ENCODE measurements around the gene SNX24.
"Not testable (repeated sequence)": the region's sequence is repeated elsewhere in the genome, so short reads cannot be mapped to it uniquely, and the experiment has no call there.

SNX24 gene

GRCh38 chr5:122924203-122924602, 78.8 kb downstream of the SNX24 start:
- DNase-seq: no peak

- no peak for DNase-seq
Measured at GRCh38 chr5:122924719-122925395, 79.4 kb downstream of the SNX24 start.

DNA sequence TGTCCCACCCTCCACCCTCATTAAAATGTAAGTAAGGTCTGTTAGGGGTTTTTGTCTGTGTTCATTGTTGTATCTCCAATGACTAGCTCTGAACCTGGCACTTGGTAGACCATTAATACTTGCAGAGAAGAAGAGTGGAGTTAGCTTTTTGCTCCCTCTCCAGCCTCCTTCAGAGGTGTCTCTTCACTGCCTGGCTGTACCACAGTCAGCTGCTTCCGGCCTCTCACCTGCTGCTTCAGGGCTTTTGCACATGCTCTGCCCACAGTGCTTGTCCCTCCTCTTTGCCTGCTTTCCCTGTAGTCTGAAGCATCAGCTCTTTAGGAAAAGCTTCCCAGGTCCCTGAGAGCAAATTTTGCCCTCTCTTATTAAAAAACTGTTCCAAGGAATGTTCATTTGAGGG, 83.6 kb downstream of the SNX24 start:
- no peak for DNase-seq

- DNase-seq: no peak
Measured at GRCh38 chr5:122929980-122930379, 84.6 kb downstream of the SNX24 start.

DNA sequence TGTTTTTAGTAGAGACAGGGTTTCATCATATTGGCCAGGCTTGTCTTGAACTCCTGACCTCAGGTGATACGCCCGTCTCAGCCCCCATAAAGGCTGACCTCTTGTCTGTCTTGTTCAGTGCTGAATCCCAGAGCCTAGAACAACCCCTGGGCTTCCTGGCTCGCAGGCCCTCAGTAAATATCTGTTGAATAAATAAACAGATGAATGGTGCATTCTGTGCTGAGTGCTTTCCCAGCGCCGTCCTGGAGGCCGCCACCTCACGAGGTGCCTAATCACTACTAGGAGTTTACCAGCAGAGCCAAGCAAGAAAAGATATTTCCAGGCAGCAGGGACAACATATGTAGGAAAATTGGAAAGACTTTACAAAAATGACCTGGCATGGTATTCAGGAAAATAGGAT, 88.5 kb downstream of the SNX24 start:
- DNase-seq: no peak

GRCh38 chr5:122936088-122936487, 90.7 kb downstream of the SNX24 start:
- DNase-seq: no peak

DNA sequence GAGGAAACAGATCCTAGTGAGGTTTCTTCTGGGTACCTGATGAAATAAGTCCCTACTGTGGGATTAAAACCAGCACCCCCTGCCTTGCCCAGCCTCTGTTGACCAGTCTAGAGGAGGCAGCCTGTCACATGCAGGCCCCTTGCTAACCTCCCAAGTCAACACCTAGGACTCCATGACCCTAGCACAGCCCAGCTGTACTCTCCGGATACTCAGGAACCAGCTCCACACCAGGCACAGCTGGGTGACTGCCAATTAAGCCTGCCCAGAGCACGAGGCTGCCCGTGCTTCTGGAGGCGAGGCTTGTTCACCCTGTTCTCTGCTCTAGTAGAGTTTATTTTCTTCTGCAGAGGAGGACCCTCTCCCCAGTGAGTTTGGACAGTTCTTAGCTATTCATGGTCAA, 92.5 kb downstream of the SNX24 start:
- no peak for DNase-seq

- no peak for DNase-seq
Measured at GRCh38 chr5:122940890-122941289, 95.5 kb downstream of the SNX24 start.

- no peak for DNase-seq
Measured at GRCh38 chr5:122941737-122942136, 96.3 kb downstream of the SNX24 start.

DNA sequence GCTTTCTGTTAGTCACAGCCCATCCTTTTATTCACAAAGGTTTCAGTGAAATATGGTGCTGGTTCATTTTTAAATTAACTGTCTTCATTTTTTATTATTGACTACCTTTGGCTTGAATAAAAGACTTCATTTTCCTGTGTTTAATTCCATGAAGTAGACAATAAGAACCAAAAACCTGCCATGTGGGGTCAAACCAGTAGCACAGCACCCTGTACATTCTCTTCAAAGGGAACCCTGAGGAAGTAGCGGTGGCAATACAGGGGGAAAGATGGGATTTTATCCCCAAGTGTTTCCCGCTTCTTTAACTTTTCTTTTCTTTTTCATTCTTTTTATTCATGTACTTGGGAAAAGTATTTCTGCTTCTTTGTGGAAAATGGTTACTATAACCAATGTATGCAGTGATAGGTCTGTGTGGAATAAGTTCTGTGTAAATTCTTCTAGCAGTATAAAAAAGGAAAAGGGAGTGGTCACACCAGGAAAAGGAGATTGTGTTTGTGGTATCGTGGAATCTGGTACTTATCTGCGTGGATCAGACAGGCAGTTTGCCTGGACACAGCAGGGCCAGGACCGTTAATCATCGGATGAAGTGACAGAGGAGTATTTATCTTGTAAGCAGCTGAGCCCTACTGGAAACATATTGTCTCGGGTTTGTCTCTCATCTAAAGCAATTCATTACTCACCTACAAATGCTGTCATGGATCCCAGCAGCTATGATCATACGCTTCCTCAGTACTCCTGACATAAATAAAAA, 96.9 kb downstream of the SNX24 start:
- no peak for DNase-seq

DNA sequence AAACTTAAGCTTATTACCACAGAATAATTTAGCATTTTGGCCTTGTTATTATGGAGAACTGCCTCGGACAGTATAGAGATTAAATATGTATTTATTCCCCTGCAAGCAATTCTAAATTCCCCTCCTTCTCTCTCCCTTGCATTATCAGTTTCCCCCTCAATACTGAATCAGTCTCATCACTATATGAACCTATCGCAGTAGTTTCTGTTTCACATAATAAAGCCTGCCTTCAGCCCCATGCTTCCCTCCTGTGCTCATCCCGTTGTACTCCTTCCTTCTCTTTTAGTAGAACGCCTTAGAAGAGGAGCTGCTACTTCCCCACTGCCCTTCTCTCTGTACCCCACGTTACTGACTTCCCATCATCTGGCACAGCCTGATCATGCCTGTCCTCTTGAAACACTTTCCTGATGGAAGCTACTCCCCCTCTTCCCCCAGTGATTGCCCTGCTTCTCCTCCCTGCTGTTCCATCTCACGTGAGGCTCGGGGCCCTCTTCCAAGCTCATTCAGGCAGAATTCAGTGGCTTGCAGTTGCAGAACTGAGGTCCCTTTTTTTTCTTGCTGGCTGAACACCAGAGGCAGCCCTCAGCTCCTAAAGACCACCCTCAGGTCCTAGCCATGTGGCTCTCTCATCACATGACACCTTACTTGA, 97.8 kb downstream of the SNX24 start:
- DNase-seq: no peak

- DNase-seq: no peak
Measured at GRCh38 chr5:122944051-122944450, 98.6 kb downstream of the SNX24 start.

- DNase-seq: no peak
Measured at GRCh38 chr5:122947372-122947771, 102.0 kb downstream of the SNX24 start.

DNA sequence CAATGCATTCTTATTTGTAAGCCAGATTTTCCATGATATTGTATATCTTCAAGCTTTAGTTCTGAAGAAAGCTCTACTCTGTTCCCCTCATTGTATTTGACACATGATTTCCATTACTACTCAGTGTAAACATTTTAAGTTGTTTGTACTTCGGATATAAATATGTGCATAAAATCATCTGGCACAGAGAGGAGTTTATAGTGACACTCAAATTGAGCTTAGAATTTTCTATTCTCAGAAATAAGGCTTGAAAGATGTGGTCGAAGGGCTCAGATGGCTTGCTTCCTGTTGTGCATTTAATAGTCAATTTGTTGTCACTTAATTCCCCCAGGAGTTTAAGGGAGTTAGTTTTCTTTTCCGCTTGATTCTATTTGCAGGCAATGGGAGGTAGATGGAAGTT, 102.4 kb downstream of the SNX24 start:
- DNase-seq: no peak

DNA sequence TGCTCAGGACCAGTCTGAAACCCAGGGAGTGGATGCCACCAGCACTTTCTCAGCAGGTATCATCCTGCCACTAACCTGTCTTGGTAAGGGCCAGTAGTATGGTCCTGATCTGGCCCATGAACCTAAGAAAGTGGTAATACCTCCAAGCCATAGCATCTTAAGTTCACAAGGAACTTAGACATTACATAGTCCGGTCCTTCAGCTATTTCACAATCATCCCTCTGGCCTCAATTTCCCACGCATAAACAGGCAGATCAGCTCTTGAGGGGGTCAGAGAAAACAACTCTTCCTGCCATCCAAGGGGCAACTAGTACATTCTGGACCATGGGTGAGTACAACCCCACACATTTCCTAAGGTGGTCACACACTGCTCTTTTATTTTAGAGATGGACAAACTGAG, 102.9 kb downstream of the SNX24 start:
- no peak for DNase-seq

- DNase-seq: no peak
Measured at GRCh38 chr5:122951658-122952057, 106.2 kb downstream of the SNX24 start.

GRCh38 chr5:122954719-122955118, 109.3 kb downstream of the SNX24 start:
- no peak for DNase-seq

- no peak for DNase-seq
Measured at GRCh38 chr5:122957457-122957856, 112.0 kb downstream of the SNX24 start.

GRCh38 chr5:122959740-122960445, 114.5 kb downstream of the SNX24 start:
- DNase-seq: no peak

- DNase-seq: no peak
Measured at GRCh38 chr5:122963305-122963704, 117.9 kb downstream of the SNX24 start.

GRCh38 chr5:122965111-122965510, 119.7 kb downstream of the SNX24 start:
- DNase-seq: no peak

DNA sequence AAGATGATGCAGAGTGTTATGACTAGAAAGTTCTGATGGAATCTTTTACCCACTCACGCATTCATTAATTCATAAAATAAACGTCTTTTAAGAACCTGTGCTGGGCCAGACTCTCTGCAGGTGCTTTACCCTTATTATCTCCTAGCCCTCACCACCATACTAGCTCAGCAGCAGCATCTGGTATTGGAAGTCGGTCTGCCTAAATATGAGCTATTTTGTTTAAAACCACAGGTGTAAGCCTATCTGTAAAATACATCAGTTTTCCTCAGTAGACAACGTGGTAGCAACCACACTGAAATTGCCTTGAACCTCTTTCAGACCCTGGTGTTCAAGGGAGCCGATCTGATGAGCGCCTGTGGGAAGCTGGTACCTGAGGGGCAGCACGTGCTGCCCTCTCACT, 121.7 kb downstream of the SNX24 start:
- no peak for DNase-seq

DNA sequence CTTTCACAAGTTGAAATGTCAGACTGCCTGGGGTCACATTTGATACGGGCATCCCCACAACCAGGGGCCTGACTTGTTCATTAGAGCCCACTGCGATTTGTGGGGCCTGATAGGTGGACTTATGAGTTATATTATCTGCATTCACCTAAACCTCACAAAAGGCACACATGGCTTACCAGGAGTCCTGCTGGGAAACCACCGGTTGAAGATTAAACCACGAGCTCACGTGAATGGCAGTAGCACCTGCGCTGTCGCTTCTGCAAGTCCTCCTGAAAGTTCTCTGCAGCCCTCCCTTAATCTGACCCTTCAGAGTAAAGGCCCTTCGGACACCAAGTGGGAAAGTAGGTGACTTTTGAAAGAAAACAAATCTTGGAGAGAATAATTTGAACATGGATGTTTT, 122.2 kb downstream of the SNX24 start:
- DNase-seq: no peak

GRCh38 chr5:122968056-122968455, 122.6 kb downstream of the SNX24 start:
- not testable (repeated sequence) for DNase-seq

Measured in NCI-H1694 (cell line).